ENCODE results near the gene CDK8.

The CDK8 gene

GRCh38 chr13:26448032-26448431 lies 194.1 kb downstream of the CDK8 start:
- no peaks in the 10 kb centered on the region; the same call in 1 of the 2 replicates for H3K9me3 ChIP-seq (ENCODE audit: insufficient read depth, low read length)
- TF ChIP-seq SUZ12 (IDR thresholded peaks at IDR 0.05; ENCODE audit: extremely low read depth, insufficient read depth, insufficient read length) (no peak), ZNF274 (IDR thresholded peaks at IDR 0.05; ENCODE audit: low read depth, low read length) (no peak)
- no peak for DNase-seq (ENCODE audit: low read depth, low spot score)

GRCh38 chr13:26449063-26449848 lies 195.3 kb downstream of the CDK8 start:
- H3K36me3 ChIP-seq (ENCODE audit: insufficient read depth, insufficient read length, low read length): no peaks in the 10 kb centered on the region
- TF ChIP-seq SUZ12 (IDR thresholded peaks at IDR 0.05; ENCODE audit: extremely low read depth, insufficient read depth, insufficient read length): no peak
- TF ChIP-seq ZNF274 (IDR thresholded peaks at IDR 0.05; ENCODE audit: low read depth, low read length): no peak
- no peak for TF ChIP-seq YY1 (IDR thresholded peaks at IDR 0.05; ENCODE audit: insufficient read depth, insufficient read length)
- no peak for DNase-seq (ENCODE audit: low read depth, low spot score)
- H3K4me3 ChIP-seq (ENCODE audit: insufficient read length, low read depth): no peak overlapping the region
- H3K4me1 ChIP-seq (ENCODE audit: insufficient read depth, insufficient read length): no peaks in the 10 kb centered on the region
- no peak overlapping the region for H3K9ac ChIP-seq (ENCODE audit: insufficient read length, low read depth)
- no peaks in the 10 kb centered on the region; the same call in 1 of the 2 replicates for H3K9me3 ChIP-seq (ENCODE audit: insufficient read depth, low read length)
- H3K27me3 ChIP-seq (ENCODE audit: insufficient read depth, insufficient read length): no peaks in the 10 kb centered on the region

More at GRCh38 chr13:26448032-26448431, 194.1 kb downstream of the CDK8 start:
- Histone ChIP-seq H3K4me1 (ENCODE audit: insufficient read depth, insufficient read length) (no peaks in the 10 kb centered on the region), H3K36me3 (ENCODE audit: insufficient read depth, insufficient read length, low read length) (no peaks in the 10 kb centered on the region), H3K9ac (ENCODE audit: insufficient read length, low read depth) (no peak overlapping the region), H3K27me3 (ENCODE audit: insufficient read depth, insufficient read length) (no peaks in the 10 kb centered on the region), H3K4me3 (ENCODE audit: insufficient read length, low read depth) (no peak overlapping the region)

All from NT2/D1 (cell line).